Medulla oblongata (tissue), 1 donor: ENCODE measurements around the gene FTMT.
"Not testable (repeated sequence)": the region's sequence is repeated elsewhere in the genome, so short reads cannot be mapped to it uniquely, and the experiment has no call there.

Experiments used
- DNase-seq: peaks from one replicate; pipeline ENCODE4 v3.0.0-alpha.2; 2015; ENCODE audit errors: extremely low spot score

FTMT gene

DNA sequence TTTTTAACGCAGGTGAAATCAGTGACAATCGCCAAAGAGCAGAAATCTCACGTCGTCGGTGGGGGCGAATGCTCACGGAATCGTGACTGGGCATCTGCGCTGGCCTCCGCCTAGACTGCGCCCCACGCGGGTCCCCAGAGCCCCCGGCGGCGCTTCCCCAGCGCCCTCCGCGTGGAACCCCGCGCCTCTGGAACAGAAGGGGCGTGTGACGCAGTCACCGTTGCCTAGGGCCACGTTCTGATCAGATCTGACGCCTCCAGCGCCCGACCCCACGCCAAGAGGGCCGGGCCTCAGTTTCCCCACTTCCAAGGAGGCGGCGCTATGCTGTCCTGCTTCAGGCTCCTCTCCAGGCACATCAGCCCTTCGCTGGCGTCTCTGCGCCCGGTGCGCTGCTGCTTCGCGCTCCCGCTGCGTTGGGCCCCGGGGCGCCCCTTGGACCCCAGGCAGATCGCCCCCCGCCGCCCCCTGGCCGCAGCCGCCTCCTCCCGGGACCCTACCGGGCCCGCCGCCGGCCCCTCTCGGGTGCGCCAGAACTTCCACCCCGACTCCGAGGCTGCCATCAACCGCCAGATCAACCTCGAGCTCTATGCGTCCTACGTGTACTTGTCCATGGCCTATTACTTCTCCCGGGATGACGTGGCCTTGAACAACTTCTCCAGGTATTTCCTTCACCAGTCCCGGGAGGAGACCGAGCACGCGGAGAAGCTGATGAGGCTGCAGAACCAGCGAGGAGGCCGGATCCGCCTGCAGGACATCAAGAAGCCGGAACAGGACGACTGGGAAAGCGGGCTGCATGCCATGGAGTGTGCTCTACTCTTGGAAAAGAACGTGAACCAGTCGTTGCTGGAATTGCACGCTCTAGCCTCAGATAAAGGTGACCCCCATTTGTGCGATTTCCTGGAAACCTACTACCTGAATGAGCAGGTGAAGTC lies at the start of gene FTMT:
FTMT (plus strand) TSS at position 240 of the 932 bp plus-strand sequence; CDS start at position 322, 82 bp downstream.
- no peak for DNase-seq

GRCh38 chr5:121805251-121805650 lies 46.4 kb upstream of the FTMT start:
- not testable (repeated sequence) for DNase-seq

DNA sequence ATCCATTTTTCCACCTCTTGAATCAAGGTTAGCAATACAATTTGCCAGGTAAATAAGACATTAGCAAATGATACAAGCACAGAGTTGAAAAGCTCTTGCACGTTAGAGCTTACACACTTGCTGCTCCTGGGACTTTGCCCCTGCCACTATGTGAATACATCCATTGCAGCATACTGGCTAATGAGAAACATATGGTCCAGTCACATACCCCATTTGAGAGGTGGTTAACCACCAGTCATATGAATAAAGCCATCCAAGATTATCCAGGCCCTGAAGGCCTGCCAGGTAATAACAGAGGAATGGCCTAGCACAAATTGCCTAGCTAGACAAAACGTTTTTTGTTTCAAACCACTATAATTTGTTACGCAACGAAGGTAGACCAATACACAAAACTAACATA lies 45.8 kb upstream of the FTMT start:
- DNase-seq, result no peak

DNA sequence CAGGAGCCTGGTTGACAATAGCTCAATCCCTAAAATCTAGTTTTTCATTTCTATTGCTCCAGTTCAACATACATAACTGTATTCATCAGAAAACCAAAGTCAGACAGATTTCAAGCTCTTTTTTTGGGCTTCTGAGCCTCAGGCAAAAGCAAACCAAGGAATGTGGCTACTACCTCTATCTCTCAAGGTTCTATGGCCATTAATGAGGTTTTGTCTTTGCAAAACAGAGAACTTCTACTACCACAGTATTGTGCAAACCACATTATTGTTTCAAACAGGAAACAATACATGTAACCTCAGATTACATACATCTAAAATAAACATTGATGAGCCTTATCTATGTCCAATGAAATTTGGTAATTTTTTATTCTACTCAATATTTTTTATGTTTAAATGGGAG lies 35.5 kb upstream of the FTMT start:
- no peak for DNase-seq

DNA sequence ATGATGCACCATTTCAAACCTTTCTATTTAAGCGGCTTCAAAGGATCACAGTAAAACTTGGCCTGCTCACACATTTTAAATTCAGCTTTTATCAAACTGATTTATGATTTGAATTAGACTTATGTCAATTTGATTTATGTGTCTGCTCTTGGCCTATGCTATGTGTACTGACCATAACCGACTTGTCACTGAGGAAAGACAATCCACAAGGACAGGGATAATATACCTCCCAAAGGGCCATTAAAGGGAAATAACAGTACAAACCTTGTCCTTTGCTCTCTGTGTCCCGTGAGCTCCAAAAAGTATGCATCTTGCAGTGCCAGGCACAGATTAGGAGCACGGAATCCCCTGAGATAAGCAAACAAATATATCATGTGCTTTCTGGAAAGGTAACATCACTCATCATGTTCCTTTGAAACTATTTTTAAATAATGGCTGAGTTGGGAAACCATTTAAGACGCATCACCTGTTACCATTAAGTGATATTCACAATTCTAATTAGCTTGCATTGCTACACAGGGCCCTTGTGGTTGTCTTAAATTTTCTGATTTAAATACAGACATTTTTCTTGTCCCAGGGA lies 31.9 kb upstream of the FTMT start:
- DNase-seq, result no peak

DNA sequence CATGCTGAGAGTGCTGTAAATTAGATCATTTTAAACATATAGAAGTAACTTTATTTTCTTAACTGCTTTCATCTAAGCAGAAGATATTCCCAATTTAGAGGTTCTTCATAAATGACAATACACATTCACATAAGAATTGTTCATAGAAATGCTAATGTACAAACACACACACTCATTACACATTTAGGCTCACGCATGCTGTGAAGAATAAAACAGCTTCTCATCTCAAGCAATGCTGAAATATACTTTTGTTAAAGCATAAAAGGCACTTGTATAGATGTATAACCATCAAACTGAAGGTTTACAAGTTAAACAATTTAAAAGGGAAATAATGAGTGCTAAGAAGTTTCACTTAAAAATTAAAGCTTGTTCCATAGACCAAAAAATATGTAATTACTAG lies 18.1 kb upstream of the FTMT start:
- DNase-seq, result no peak

GRCh38 chr5:121834021-121834420 lies 17.7 kb upstream of the FTMT start:
- no peak for DNase-seq

DNA sequence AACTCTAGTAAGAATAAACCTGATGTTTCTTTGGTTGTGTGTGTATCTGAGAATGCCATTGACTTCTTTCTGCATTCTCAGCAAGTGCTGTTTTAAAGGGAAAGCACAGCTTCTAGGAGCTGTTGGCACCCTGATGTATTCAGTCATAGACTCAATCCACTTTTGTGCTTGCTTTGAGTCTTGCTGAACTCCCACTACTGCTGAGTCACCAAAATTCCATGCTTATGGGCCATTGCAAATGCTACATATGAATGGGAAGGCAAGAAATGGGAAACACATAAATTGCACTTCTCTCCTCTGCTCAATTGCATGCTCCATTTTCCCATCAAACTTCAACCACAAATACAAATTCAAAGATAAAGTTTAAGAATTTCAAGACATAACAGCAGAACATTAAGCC lies 9.8 kb upstream of the FTMT start:
- no peak for DNase-seq

DNA sequence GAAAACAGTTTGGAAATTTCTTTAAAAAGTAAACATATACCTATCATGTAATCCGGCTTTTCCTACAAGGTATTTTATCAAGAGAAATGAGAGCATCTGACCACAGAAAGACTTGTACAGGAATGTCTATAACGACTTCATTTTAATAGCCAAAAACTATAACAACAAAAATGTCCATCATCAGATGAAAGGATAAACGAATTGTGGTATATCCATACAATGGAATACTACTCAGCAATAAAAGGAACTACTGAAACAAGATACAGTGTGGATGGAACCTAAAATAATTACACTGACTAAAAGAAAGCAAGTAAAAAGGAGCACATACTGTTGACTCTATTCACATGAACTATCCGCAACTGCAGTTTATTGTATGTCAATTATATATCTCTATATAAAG lies 1.4 kb upstream of the FTMT start:
- no peak for DNase-seq

DNA sequence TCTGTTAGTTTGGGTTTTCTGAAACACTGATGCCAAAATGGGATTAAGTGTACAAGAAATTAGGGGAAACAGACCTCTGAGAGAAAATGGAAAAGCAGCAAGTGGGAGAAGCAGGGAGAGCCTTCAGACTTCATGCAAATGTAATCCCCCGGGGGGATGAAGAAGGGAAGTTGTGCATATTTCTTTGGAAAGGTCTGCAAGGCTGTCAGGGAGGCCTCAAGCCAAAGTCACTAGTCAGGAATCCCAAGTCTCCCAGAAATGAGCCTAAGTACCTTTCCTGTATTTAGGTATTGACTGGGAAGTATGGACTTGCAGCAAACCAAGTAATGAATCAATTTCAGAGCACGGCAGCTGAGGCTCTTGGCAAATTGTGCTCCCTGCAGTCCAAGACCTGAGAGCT lies 2.2 kb downstream of the FTMT start:
- DNase-seq, result no peak

GRCh38 chr5:121862801-121863200 lies 11.1 kb downstream of the FTMT start:
- no peak for DNase-seq

DNA sequence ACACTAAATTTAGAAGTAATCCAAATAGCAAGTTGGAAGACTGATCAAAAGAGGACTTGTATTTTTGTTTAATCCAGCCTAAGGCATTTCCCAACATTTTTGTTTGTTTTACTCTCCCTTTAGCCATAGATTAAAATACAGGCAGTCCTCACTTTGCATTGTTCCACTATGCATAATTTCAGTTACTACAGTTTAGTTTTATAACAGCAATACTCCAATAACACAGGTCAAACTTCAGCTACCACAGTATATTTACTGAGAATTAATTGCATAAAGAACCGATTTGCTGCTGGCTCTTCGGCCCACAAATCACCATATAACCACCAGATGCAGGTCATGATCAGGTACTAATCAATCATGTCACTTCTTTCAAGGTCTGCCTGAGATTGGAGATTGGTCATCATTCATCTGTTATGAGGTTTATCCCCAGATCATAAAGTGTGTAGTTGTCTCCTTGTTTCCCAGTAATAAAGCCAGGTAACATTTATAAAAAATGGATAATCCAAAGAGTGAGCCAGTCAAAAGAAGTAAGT lies 12.1 kb downstream of the FTMT start:
- DNase-seq, result no peak

DNA sequence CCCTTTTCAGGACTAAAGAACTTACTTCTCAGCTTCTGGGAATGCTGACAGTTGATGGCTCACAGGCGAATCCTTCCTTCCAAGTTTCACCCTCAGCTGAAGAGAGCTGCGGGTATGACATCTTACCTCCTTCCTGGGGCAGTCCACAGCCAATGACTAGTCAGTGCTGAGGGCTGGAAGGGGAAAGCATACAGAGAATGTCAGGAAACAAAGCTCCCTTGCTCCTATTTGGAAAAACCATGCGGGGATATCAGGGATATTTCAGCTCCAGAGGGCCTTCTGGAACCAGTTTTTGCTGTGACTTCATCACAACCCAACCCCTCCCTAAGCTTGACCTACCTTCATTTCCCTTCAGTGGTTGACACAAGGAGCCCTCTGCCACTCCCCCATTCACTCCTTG lies 15.7 kb downstream of the FTMT start:
- DNase-seq, result no peak

- peak; percentile 18 for DNase-seq
These were observed 18.8 kb downstream of the FTMT start for GRCh38 chr5:121870489-121870888.

- no peak for DNase-seq
These were observed 21.2 kb downstream of the FTMT start for GRCh38 chr5:121872856-121873255.

DNA sequence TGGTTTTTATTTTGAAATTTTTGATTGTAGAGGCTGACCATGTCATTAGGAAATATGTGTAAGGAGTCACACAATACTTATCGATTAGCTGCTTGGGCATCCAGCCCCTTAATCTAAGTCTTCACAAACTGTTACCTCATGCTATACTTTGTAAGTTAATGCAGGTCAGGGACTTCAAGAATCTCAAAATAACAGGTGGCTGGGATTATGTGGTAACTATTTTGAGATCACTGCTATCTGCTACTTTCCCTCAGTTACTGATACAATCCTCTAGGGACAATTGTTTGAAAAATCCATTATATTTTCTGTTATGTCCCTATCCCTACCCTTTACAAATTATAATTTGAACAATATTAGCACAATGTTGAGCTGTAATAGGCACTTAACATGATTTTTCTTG lies 21.7 kb downstream of the FTMT start:
- no peak for DNase-seq

DNA sequence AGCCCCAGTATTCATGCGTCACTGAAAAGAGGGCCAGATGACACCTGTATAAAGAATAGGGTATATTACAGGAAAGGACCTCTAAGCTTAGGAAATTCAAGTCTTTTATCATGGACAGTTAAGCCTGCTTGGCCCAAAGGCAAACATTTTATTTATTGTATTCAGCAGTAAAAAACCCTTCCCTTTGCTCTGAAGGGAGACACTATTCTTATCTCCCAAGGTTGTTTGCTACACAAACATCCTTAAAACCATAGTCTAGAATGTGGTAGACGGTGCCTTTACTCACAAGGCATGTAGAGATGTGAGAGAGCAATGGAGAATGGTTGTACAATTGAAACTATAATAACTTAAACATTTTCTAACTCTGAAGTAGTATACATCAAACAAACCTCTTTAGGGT lies 33.9 kb downstream of the FTMT start:
- no peak for DNase-seq

DNA sequence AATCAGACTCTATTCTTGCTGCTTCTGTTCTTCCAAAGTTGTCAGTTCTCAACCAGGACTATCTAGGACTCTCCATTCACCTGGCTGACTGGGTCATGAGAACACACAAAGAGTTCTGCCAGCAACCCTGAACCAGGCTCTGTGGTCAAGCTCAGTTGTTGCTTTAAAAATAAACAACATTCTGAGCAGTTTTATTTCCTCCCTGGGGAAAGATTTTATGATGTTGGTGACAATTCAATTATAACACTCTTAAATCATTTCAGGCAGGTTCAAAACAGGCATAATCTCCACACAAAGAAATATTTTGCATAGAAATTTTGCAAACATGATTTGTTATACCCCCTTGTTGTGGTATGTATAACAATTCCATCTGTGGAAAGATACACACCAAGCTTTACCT lies 36.0 kb downstream of the FTMT start:
- no peak for DNase-seq

DNA sequence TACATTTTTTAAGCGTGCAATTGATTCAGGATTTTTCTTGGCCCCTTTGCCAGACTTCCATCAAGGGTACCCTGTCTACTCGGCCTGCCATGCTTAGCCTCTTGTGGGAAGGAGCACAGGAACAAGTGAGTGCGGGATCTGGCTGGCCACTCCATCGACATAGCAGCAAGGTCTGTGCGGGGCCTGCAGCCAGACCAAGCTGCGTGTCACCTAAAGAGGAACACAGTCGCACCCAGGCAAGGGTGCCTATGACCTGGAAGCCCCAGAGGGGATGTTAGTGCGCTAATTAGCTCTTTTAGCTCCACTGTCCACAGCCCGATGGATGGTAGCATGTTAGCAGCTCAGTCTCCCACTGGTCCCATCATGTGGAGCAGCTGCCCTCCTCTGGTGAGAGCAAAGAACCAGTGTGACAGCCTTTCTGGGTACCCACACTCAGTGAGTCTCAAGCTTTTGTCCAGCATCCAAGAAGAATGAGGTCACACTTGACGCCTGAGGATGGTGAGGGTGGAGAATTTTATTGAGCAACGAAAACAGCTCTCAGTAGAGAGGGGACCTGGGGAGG lies 38.7 kb downstream of the FTMT start:
- DNase-seq, result no peak

DNA sequence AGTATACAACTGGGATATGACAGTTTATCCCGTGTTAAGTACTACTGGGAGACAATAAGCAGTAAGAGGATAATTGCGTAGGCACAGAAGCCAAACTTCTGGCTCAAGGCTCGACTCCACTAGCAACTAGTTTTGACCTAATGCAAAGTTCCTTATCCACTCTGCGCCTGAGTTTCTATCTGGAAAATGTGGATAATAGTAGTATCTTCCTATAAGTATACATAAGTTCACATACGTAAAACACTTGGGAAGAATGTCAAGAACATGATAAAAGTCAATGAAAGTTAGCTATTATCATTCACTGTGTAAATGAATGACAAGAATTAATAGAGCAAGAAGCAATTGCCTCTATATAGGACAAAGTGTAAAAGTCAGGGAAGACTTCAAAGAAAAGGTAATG lies 45.7 kb downstream of the FTMT start:
- no peak for DNase-seq

GRCh38 chr5:121899346-121899745 lies 47.7 kb downstream of the FTMT start:
- no peak for DNase-seq
